Fibroblast of gingiva (primary cell): Measurements from ENCODE around the gene RBM12.
"Not testable (repeated sequence)": the region's sequence is repeated elsewhere in the genome, so short reads cannot be mapped to it uniquely, and the experiment has no call there.

ENCODE experiments used
- DNase-seq: peaks from one replicate; pipeline ENCODE4 v3.0.0-alpha.2; 2011; ENCODE audit warnings: low read depth

The RBM12 gene

GRCh38 chr20:35699127-35699956, 34.6 kb upstream of the RBM12 start, which contains the start of the genes NFS1 and ROMO1:
TSS of gene NFS1 (minus strand) at chr20:35699352. CDS start at chr20:35699288, 64 bp downstream.
TSS of gene ROMO1 (plus strand) at chr20:35699405. CDS start at chr20:35699633, 228 bp downstream.
- DNase-seq: peak; percentile 78

- no peak for DNase-seq
Observed at GRCh38 chr20:35698298-35699126, 33.8 kb upstream of the RBM12 start.

GRCh38 chr20:35697696-35698297, 33.1 kb upstream of the RBM12 start:
- DNase-seq: no peak

GRCh38 chr20:35695978-35696377, 31.3 kb upstream of the RBM12 start:
- DNase-seq: no peak

GRCh38 chr20:35695245-35695749, 30.6 kb upstream of the RBM12 start:
- no peak for DNase-seq

- DNase-seq: no peak
Observed at GRCh38 chr20:35690265-35690664, 25.6 kb upstream of the RBM12 start.

GRCh38 chr20:35686872-35687271, 22.2 kb upstream of the RBM12 start:
- not testable (repeated sequence) for DNase-seq

- not testable (repeated sequence) for DNase-seq
Observed at GRCh38 chr20:35685368-35685767, 20.7 kb upstream of the RBM12 start.

- no peak for DNase-seq
Observed at GRCh38 chr20:35681960-35682359, 17.3 kb upstream of the RBM12 start.

- no peak for DNase-seq
Observed at GRCh38 chr20:35680452-35681183, 15.9 kb upstream of the RBM12 start.

- no peak for DNase-seq
Observed at GRCh38 chr20:35674921-35675320, 10.2 kb upstream of the RBM12 start.

GRCh38 chr20:35673884-35674283, 9.2 kb upstream of the RBM12 start:
- DNase-seq: no peak

GRCh38 chr20:35669681-35670080, 5.0 kb upstream of the RBM12 start:
- no peak for DNase-seq

- no peak for DNase-seq
Observed at GRCh38 chr20:35669221-35669620, 4.5 kb upstream of the RBM12 start.

GRCh38 chr20:35665949-35666288, 1.2 kb upstream of the RBM12 start:
- no peak for DNase-seq

GRCh38 chr20:35663516-35664465, 909 bp downstream of the RBM12 start:
- DNase-seq: peak; percentile 4

GRCh38 chr20:35662551-35662950, 2.1 kb downstream of the RBM12 start:
- no peak for DNase-seq

- no peak for DNase-seq
Observed at GRCh38 chr20:35661908-35662307, 2.8 kb downstream of the RBM12 start.

- no peak for DNase-seq
Observed at GRCh38 chr20:35661053-35661452, 3.6 kb downstream of the RBM12 start.

GRCh38 chr20:35660122-35660937, 4.4 kb downstream of the RBM12 start:
- DNase-seq: no peak
